Endodermal cell (in vitro differentiated cells): Measurements from ENCODE around the gene ROBO3. TPM values are rescaled to one million over a fixed set of nuclear protein-coding genes. Genes with fewer than 3 reads are reported as not detected.

ENCODE experiments used
- DNase-seq: peaks from one replicate; pipeline ENCODE4 v3.0.0-alpha.2; 2017
- H3K27ac ChIP-seq: 2 replicates; pipeline ENCODE4 v1.5.1; 2013; ENCODE audit warnings: mild to moderate bottlenecking, low read depth, low read length, moderate library complexity
- H3K27me3 ChIP-seq: 2 replicates; pipeline ENCODE4 v1.6.1; 2013; ENCODE audit warnings: mild to moderate bottlenecking, low read length, moderate library complexity; ENCODE audit not compliant: insufficient read depth, control insufficient read depth, poor library complexity, severe bottlenecking
- H3K36me3 ChIP-seq: 2 replicates; pipeline ENCODE4 v1.7.0; 2013; ENCODE audit warnings: mild to moderate bottlenecking, low read length, moderate library complexity; ENCODE audit not compliant: control insufficient read depth, insufficient read depth
- H3K4me1 ChIP-seq: one replicate; pipeline ENCODE4 v1.7.0; 2013; ENCODE audit warnings: low read length; ENCODE audit not compliant: control insufficient read depth, insufficient read depth
- H3K4me3 ChIP-seq: 2 replicates; pipeline ENCODE4 v1.5.1; 2013; ENCODE audit warnings: mild to moderate bottlenecking, low read length, moderate library complexity
- H3K9ac ChIP-seq: 2 replicates; pipeline ENCODE4 v1.6.1; 2013; ENCODE audit warnings: mild to moderate bottlenecking, low read length, moderate library complexity; ENCODE audit not compliant: poor library complexity, severe bottlenecking; ENCODE audit errors: extremely low read depth
- H3K9me3 ChIP-seq: 2 replicates; pipeline ENCODE4 v1.6.1; 2013; ENCODE audit warnings: mild to moderate bottlenecking, low read length, moderate library complexity; ENCODE audit not compliant: control insufficient read depth
- H3K27ac Mint-ChIP-seq: 2 replicates; pipeline ENCODE4 v1.8.0; 2020; ENCODE audit warnings: mixed read lengths
- H3K27me3 Mint-ChIP-seq: 2 replicates; pipeline ENCODE4 v1.8.0; 2021; ENCODE audit warnings: mild to moderate bottlenecking, mixed read lengths; ENCODE audit not compliant: insufficient read depth
- H3K36me3 Mint-ChIP-seq: 2 replicates; pipeline ENCODE4 v1.8.0; 2020; ENCODE audit warnings: low read depth, mixed read lengths
- H3K4me1 Mint-ChIP-seq: 2 replicates; pipeline ENCODE4 v1.8.0; 2020; ENCODE audit warnings: mixed read lengths
- H3K4me3 Mint-ChIP-seq: 2 replicates; pipeline ENCODE4 v1.8.0; 2020; ENCODE audit warnings: mild to moderate bottlenecking, moderate library complexity, mixed read lengths
- H3K9me3 Mint-ChIP-seq: 2 replicates; pipeline ENCODE4 v1.8.0; 2020; ENCODE audit warnings: mild to moderate bottlenecking, mixed read lengths
- WGBS, 2 experiments: methylation state at CpG; one replicate each; pipeline versions ENCODE4 v1.1.5 to v1.1.7; 2013; ENCODE audit warnings: missing lambda C conversion rate in 2 of 2, mixed read lengths in 1 of 2; ENCODE audit not compliant: insufficient coverage in 1 of 2, insufficient read length in 1 of 2; 5-methylcytosine and 5-hydroxymethylcytosine counted together
- total RNA-seq, 2 donors: library from RNA; stranded (reverse); fragmentation: NEBNext Ultra II Directional in 1 of 2; extraction: Animal tissue kit (Norgen Biotek cat#: 25700) in 1 of 2; gene quantifications; 2 replicates in 1 of 2; 3 replicates in 1 of 2; pipeline ENCODE4 v1.2.1, GENCODE V29; 2021
- TF ChIP-seq, protein P1 (sequence below): fragments of 200-600 bp; sonication (generic); conservative IDR thresholded peaks from 2 replicates; pipeline ENCODE4 v1.5.0; 2021; ENCODE audit warnings: antibody characterized with exemption, mild to moderate bottlenecking

Gene ROBO3
- total RNA-seq, 2 donors from 2014 or later: 15.3 to 16.2 TPM

DNA sequence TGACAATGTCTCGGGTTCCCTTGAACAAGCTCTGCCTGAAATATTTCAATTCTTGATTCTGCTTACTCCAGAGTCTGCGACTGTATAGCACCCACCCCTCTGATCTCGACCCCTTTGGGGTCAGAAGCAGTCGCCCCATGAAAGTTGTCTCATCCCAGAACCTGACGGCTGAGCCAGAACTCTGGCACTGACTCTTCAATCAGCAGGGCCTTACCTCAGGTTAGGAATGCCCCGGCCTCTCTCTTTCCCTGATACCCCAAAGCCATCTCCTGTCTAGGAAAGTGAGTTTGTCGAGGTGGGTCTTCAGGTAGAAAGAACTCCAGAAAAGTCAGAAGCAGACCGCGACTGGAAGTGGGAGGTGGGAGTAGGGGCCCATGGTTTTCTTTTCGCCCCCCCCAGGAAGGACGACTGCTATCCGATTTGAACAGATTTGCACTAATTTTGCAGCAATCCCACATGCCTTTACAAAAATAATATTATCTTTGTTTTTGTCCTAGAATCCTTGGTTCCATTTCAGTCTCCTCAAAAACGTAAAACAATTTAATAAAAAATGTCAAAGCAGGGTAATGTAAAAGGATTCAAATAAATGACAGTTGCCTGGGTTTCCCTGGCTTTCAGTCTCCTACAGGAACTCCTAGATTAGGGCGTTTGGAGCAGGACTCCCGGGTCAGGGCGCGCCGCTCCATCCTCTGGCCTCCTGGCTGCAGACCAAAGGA, 898 bp upstream of the ROBO3 start:
- Mint-ChIP-seq H3K4me1 (peaks cover 32% of the 10 kb centered on the region), H3K27me3 (peaks cover 99% of the 10 kb centered on the region), H3K36me3 (no peaks in the 10 kb centered on the region), H3K27ac (no peak overlapping the region), H3K4me3 (peak overlapping the region; percentile 28), H3K9me3 (no peaks in the 10 kb centered on the region)
- Histone ChIP-seq H3K9ac (no peak overlapping the region), H3K4me1 (peaks cover 8% of the 10 kb centered on the region), H3K27me3 (peaks cover 100% of the 10 kb centered on the region), H3K27ac (no peak overlapping the region), H3K4me3 (no peak overlapping the region), H3K36me3 (no peaks in the 10 kb centered on the region), H3K9me3 (no peaks in the 10 kb centered on the region)
- TF ChIP-seq, protein P1, sequence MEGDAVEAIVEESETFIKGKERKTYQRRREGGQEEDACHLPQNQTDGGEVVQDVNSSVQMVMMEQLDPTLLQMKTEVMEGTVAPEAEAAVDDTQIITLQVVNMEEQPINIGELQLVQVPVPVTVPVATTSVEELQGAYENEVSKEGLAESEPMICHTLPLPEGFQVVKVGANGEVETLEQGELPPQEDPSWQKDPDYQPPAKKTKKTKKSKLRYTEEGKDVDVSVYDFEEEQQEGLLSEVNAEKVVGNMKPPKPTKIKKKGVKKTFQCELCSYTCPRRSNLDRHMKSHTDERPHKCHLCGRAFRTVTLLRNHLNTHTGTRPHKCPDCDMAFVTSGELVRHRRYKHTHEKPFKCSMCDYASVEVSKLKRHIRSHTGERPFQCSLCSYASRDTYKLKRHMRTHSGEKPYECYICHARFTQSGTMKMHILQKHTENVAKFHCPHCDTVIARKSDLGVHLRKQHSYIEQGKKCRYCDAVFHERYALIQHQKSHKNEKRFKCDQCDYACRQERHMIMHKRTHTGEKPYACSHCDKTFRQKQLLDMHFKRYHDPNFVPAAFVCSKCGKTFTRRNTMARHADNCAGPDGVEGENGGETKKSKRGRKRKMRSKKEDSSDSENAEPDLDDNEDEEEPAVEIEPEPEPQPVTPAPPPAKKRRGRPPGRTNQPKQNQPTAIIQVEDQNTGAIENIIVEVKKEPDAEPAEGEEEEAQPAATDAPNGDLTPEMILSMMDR: no peak
- no peak for DNase-seq
- 30 to 46% methylated on average over 7 to 18 of the region's 18 CpGs for WGBS, 2 experiments

DNA sequence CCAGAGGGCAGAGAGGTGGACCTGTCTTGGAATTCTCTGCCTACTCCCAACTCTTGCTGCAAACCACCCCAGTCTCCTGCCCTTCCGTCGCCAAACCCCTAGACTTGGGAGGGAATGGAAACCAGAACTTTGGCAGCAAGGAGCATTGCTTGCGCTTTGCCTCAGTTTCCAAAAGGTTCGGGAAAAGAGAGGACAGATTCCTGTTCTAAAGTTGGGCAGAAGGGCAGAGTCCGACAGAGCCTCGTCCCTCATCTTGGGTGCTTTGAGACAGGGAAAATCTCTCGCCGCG, 396 bp upstream of the ROBO3 start:
- H3K9me3 ChIP-seq: no peaks in the 10 kb centered on the region
- peaks cover 100% of the 10 kb centered on the region for H3K27me3 ChIP-seq
- peaks cover 8% of the 10 kb centered on the region for H3K4me1 ChIP-seq
- Mint-ChIP-seq H3K4me3 (peak overlapping the region; percentile 38), H3K27me3 (peaks cover 99% of the 10 kb centered on the region), H3K4me1 (peaks cover 32% of the 10 kb centered on the region), H3K36me3 (no peaks in the 10 kb centered on the region), H3K9me3 (no peaks in the 10 kb centered on the region), H3K27ac (no peak overlapping the region)
- H3K36me3 ChIP-seq: no peaks in the 10 kb centered on the region
- H3K9ac ChIP-seq: no peak overlapping the region
- DNase-seq: no peak
- TF ChIP-seq, protein P1: no peak
- H3K27ac ChIP-seq: no peak overlapping the region
- 9 to 11% methylated on average over 9 of the region's 9 CpGs for WGBS, 2 experiments
- H3K4me3 ChIP-seq: no peak overlapping the region

DNA sequence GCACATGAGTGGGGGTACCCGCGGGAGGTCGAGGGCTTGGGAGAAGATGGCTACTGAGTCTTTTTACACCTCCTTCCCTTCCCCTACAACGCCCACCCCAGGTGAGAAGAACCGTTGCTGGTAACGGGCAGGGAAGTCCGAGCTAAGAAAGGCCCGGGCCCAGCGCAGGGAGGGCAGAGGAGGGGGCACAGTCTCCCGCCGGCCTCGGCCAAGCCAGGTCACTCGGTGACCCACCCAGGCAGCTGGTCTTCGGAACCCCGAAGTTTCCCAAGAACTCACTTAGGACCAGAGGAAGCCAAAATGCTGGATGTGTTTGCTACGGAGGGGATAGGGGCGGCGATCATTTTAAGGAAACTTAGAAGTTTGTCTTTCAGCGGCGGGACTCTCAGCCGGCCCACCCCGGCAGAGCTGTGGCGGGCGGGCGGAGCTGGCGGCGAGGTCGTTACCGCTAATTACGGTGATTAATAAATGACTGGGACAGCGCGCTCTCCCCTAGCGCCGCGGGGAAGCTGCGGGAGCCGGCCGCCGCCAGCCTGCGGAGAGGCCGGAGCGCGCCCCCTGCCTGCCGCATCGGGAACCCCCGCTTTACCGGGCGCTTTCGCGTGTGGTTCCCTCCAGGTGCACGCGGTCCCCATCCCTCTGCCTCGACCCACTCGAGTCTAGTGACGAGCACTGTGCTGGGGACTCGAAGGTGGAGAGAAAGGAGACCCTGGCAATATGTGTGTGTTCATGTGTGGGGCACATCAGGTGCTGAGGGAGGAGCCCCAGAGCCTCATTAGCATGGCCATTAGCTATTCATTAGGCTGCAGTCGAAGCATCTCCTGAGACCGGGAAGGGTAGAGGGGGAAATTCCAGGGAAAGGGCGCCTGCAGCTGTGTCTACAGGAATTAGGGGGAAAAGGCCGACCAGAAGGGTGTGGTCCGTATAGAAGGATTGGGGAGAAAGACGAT, 945 bp downstream of the ROBO3 start:
- peak; percentile 88 for DNase-seq
- no peaks in the 10 kb centered on the region for H3K36me3 ChIP-seq
- peak overlapping the region; percentile 73 for H3K4me3 ChIP-seq
- WGBS, 2 experiments: 3% methylated on average over 29 to 62 of the region's 62 CpGs
- H3K4me1 ChIP-seq: peaks cover 8% of the 10 kb centered on the region
- Mint-ChIP-seq H3K9me3 (no peaks in the 10 kb centered on the region), H3K4me3 (peak overlapping the region; percentile 38), H3K27ac (no peak overlapping the region), H3K36me3 (no peaks in the 10 kb centered on the region), H3K27me3 (peaks cover 100% of the 10 kb centered on the region), H3K4me1 (peaks cover 25% of the 10 kb centered on the region)
- H3K9ac ChIP-seq: no peak overlapping the region
- no peaks in the 10 kb centered on the region for H3K9me3 ChIP-seq
- TF ChIP-seq, protein P1: peak; percentile 95
- H3K27me3 ChIP-seq: peaks cover 100% of the 10 kb centered on the region
- H3K27ac ChIP-seq: no peak overlapping the region
